Stimulated activated CD4-positive, alpha-beta T cell treated with anti-CD3 and anti-CD28 coated beads, TNF-alpha, amount 100 ng/mL, for 24 hours (primary cell): ENCODE measurements around the gene RPS27L.
A peak's percentile ranks its signal among the peaks of the same experiment; 100 is the strongest.
"Not testable (repeated sequence)": the region's sequence is repeated elsewhere in the genome, so short reads cannot be mapped to it uniquely, and the experiment has no call there.

ENCODE experiments used
- DNase-seq, 3 experiments: peaks; one replicate each; pipeline ENCODE4 v3.0.0-alpha.2; 2020; ENCODE audit warnings: low read depth in 3 of 3

The RPS27L gene

GRCh38 chr15:63140936-63141335 lies 16.3 kb downstream of the RPS27L start:
- no peak for DNase-seq

GRCh38 chr15:63136742-63137141 lies 20.5 kb downstream of the RPS27L start:
- no peak for DNase-seq

GRCh38 chr15:63135804-63136203 lies 21.5 kb downstream of the RPS27L start:
- no peak for DNase-seq

DNA sequence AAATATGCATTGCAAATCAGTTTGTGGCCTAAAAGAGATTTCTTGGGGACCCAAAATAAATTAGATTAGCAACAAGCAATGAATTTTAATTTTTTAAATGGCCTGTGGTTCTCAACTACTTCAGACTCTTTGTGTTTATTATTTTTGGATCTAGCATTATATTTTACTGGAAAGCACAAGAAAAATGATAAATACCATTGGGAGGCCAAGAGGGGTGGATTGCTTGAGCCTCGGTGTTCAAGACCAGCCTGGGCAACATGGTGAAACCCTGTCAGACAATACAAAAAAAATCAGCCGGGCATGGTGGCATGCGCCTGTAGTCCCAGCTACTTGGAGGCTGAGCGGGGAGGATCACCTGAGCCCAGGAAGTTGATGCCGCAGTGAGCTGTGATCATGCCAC lies 22.0 kb downstream of the RPS27L start:
- DNase-seq, result no peak

DNA sequence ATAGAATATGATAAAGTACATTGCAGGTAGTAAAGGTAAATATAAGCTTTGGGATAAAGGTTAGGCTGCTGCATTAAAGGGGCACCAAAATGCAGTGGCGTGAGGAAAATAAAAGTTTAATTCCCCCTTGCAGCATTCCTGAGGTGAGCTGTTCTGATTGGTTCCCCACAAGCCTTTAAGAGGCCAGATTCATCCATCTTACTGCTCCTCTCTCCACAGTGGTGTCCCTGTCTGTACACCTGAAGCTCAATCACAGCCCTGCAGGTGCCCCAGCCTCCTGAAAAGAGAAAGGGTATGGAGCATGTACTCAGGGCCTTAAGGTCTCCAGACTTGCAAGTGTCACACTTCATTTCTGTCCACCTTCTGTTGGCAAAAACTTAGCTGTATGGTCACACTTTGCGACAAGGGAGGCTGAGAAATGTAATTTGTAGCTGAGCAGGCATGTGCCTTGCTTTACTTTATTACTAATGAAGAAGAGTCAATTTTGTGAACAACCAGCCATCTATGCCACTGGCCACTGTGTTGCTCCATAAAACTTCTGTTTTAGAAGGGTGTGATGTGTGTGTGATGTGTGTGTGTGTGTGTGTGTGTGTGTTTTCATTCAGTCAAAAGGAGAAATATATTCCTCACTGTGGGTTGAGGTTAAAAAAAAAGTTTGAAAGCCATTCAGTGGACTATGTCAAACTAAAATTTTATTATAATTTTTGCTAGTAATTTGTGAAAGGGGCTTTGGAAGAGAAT lies 22.9 kb downstream of the RPS27L start:
- DNase-seq, result no peak

DNA sequence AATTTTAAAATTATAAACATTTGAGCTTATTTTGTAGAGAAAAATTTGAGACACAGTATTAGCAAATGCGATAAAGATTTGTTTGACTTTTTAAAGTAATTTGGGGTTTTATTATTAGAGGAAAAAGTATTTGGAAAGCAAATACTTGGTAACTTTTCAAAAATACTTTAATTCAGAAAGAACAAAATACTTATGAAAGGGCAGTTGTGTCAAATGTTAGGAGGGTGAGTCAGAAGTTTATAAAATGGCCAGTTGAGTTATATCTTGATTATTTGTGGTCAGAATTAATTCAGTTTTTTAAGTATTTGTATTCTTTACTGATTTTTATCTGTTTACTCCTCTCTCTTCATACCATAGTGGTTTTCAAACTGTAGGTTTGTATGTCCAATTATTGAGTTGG lies 23.5 kb downstream of the RPS27L start:
- no peak for DNase-seq

DNA sequence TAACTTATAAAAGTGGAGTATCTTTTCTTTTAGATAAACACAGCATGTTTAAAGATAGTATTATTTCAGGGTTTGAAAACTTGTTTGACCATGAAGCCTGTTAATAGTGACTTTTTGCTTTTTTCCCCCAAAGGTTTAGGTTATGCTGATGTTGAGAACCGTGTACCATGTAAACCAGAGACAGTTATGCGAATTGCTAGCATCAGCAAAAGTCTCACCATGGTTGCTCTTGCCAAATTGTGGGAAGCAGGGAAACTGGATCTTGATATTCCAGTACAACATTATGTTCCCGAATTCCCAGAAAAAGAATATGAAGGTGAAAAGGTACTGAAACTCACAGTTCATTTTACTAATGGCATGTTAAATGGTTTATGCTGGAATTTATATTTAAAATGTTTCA lies 30.6 kb downstream of the RPS27L start:
- DNase-seq, result no peak

- DNase-seq, result no peak
These were observed 32.8 kb downstream of the RPS27L start for GRCh38 chr15:63124506-63124905.

DNA sequence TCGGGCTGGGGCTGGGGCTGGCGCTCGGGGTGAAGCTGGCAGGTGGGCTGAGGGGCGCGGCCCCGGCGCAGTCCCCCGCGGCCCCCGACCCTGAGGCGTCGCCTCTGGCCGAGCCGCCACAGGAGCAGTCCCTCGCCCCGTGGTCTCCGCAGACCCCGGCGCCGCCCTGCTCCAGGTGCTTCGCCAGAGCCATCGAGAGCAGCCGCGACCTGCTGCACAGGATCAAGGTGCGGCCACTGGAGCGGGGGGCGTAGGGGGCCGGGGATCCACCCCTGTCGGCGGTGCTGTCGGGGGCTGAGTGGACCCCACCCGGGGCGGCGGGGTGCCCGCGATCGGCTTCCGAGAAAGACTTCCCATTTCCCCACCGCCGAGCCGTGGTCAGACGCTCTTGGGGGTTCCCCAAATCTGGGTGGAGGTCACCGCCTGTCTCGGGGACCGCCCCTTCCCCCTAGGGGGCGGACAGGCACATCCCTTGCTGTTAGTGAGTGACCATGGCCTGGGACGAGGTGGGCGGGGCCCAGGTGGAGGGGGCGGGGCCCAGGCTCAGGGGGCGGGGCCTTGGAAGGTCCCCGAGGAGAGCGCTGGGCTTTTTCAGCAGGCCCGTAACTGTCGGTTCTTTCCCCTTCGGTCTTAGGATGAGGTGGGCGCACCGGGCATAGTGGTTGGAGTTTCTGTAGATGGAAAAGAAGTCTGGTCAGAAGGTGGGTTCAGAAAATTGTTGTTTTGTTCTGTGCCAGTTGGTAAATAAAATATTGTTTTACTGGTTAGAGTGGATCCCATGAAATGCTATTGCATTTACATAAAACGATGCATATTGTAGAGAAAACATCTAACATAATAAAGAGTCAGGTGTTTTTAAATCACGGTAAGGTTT lies 35.0 kb downstream of the RPS27L start:
- DNase-seq, result peak; percentile 25 to 66 (median 59)

- peak; percentile 66 to 81 (median 70) for DNase-seq
These were observed 35.8 kb downstream of the RPS27L start, which contains the start of gene LACTB for GRCh38 chr15:63121382-63122001. Gene LACTB, plus strand, starts transcription at chr15:63121861. Its CDS starts 11 bp downstream, at chr15:63121872.

DNA sequence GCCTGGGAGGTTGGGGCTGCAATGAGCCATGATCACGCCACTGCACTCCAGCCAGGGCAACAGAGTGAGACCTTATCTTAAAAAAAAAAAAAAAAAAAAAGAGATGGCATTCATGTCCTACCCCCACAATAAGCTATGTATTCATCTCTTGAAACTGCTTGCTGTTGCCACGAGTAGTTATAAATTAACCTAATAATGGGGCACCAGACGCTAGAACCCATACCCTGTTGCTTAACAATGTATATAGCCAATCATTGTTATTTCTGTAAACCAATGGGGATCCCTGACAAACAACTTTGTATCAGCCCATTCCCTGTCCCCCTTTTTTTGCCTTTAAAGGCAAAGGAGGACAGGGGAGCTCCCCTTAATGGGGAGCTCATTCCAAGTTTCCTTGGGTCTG lies 38.4 kb downstream of the RPS27L start:
- no peak for DNase-seq

DNA sequence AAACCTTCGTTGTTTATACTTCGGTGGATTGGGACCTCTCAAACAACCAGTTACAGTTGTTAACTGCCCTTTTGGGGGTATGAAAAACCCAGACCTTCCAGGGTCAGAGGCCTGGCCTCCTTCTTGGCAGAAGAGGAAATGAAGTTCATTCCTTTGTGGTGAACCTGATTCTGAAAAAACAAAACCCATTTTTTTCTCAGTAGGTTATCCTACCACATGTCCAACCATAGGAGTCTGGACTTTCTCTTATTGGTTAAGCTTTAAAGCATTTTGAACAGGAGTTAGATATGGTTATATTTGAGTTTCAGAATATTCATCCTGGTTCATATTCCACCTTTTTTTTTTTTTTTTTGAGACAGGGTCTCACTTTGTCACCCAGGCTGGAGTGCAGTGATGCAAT lies 42.8 kb downstream of the RPS27L start:
- no peak for DNase-seq

DNA sequence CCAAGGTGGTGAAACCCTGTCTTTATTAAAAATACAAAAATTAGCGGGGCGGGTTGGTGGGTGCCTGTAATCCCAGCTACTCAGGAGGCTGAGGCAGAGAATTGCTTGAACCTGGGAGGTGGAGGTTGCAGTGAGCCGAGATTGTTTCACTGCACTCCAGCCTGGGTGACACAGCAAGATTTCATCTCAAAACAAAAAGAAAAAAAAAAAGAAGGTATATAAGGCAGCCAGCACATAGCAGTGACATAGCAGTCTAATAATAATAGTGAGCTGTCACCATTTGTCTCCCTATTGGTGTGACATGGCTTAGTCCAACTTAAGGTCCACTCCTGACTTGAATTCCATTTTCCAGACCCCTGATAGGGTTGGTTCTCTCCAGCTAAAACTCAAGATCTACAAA lies 44.4 kb downstream of the RPS27L start:
- DNase-seq, result no peak

GRCh38 chr15:63111481-63111880 lies 45.8 kb downstream of the RPS27L start:
- no peak for DNase-seq

DNA sequence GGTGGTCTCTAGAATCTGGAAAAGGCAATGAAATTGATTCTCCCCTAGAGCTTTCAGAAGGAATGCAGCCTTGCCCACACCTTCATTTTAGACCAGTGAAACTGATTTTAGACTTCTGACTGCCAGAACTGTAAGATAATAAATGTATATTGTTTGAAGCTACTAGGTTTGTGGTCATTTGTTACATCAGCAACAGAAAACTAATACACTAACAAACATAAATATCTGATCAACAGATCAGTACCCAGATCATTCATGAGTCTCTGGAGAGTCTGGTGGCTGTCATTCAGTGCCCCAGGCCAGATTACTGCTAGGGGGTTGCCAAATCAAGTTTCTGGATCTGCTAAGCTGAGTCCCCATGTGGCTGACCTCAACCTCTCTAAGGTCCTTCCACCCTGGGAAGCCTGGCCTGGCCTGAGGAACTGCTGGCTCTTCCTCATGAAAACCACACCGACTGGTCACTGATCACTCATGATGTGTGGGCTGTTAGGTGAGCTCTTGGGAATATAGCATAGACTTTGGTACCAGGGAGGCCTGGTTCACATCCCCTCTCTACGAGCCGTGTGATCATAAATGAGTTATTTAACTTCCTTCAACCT lies 46.8 kb downstream of the RPS27L start:
- no peak for DNase-seq

- DNase-seq, result no peak
These were observed 47.4 kb downstream of the RPS27L start for GRCh38 chr15:63109920-63110319.

DNA sequence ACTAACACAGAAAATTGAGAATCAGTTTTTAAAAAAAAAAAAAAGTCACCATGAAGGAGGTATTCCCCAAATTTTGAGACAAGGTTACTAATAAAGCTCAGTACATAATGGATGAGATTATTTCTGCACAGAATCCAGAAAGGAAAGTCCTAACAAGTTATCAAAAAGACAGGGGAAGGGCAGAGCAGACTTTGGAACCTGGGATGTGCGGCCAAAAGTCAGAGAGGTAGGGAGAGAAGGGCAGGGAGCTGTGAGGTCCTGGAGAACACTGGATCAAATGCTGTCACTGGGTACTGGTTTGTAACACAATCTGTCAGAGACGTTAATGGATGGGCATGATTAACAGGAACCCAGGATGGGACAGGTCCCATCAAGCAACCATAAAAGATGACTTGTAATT lies 47.8 kb downstream of the RPS27L start:
- DNase-seq, result no peak

GRCh38 chr15:63107895-63108546 lies 49.3 kb downstream of the RPS27L start:
- DNase-seq, result no peak

DNA sequence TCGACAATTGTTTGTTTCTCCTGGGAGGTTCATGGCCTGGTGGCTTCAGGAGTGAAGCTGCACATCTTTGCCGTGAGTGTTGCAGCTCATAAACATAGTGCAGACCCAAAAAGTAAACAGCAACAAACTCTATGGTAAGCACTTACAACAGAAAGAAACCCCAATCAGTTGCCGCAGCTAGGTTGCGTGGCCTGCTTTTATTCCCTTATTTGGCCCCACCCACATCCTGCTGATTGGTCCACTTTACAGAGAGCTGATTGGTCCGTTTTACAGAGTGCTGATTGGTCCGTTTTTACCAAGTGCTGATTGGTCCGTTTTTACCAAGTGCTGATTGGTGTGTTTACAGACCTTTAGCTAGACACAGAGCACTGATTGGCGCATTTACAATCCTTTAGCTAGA lies 51.9 kb downstream of the RPS27L start:
- not testable (repeated sequence) for DNase-seq

DNA sequence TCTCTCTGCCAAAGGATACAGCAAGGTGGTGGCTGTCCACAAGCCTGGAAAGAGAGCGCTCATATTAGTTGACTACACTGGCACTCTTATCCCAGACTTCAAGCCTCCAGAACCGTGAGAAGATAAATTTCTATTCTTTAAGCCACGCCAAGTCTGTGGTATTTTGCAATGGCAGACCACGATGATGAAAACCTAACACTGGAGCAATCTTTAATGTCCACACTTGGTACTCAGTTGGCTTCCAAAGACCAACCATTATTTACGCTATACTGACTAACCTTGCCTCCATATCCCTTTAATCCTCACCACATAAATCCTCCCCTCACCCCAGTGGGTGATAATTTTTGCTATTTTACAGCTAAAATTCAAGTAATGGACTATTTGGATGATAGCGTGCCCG lies 52.5 kb downstream of the RPS27L start:
- DNase-seq, result no peak

GRCh38 chr15:63103416-63103815 lies 53.9 kb downstream of the RPS27L start:
- no peak for DNase-seq

DNA sequence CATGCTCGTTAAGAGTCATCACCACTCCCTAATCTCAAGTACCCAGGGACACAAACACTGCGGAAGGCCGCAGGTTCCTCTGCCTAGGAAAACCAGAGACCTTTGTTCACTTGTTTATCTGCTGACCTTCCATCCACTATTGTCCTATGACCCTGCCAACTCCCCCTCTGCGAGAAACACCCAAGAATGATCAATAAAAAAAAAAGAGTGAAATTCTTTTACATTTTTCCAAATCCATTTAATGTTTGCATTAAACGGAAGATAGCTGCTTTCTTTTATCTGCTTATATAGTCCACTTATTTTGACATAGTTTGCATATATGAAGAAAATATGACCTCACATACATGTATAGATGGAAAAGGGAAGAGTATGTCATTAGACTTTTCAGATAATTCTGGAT lies 57.7 kb downstream of the RPS27L start:
- not testable (repeated sequence) for DNase-seq
